Measurements from ENCODE around the gene CAPN14. TPM values are rescaled to one million over a fixed set of nuclear protein-coding genes. Genes with fewer than 3 reads are reported as not detected.

Gene CAPN14
- total and polyA plus RNA-seq, 8 donors, result 0.20 to 0.38 (median 0.25) TPM

GRCh38 chr2:31232586-31232985, 15.3 kb upstream of the CAPN14 start:
- no peak for ATAC-seq
- Histone ChIP-seq H3K9me3 (no peaks in the 10 kb centered on the region), H3K27me3 (peaks cover 0 to 10% of the 10 kb centered on the region in 2 donors), H3K4me1 (peaks cover 3 to 18% of the 10 kb centered on the region in 2 donors), H3K36me3 (no peaks in the 10 kb centered on the region), H3K4me3 (no peak overlapping the region), H3K27ac (no peak overlapping the region)
- intact Hi-C loops (cut with DNase I), result no loop called here
- no peak for DNase-seq
- no peak for TF ChIP-seq CTCF (IDR thresholded peaks at IDR 0.05)

- no peak for TF ChIP-seq CTCF (IDR thresholded peaks at IDR 0.05)
- Histone ChIP-seq H3K4me1 (peaks cover 3 to 18% of the 10 kb centered on the region in 2 donors), H3K27ac (no peak overlapping the region), H3K36me3 (no peaks in the 10 kb centered on the region), H3K4me3 (no peak overlapping the region), H3K27me3 (peaks cover 0 to 10% of the 10 kb centered on the region in 2 donors), H3K9me3 (no peaks in the 10 kb centered on the region)
- DNase-seq (no peak), ATAC-seq (no peak)
- intact Hi-C loops (cut with DNase I), result no loop called here
Measured at GRCh38 chr2:31231571-31232302, 14.4 kb upstream of the CAPN14 start.

GRCh38 chr2:31230751-31231150, 13.4 kb upstream of the CAPN14 start:
- Histone ChIP-seq H3K4me1 (peaks cover 3 to 18% of the 10 kb centered on the region in 2 donors), H3K27ac (no peak overlapping the region), H3K9me3 (no peaks in the 10 kb centered on the region), H3K27me3 (peaks cover 0 to 10% of the 10 kb centered on the region in 2 donors), H3K4me3 (no peak overlapping the region), H3K36me3 (no peaks in the 10 kb centered on the region)
- DNase-seq (no peak), ATAC-seq (no peak)
- TF ChIP-seq CTCF (IDR thresholded peaks at IDR 0.05), result no peak
- intact Hi-C loops (cut with DNase I), result no loop called here

- ATAC-seq (no peak), DNase-seq (no peak)
- no peak overlapping the region for H3K4me3 ChIP-seq
- H3K36me3 ChIP-seq, result no peaks in the 10 kb centered on the region
- H3K9me3 ChIP-seq, result no peaks in the 10 kb centered on the region
- intact Hi-C loops (cut with DNase I), result no loop called here
- H3K4me1 ChIP-seq, result peaks cover 0 to 5% of the 10 kb centered on the region in 2 donors
- H3K27ac ChIP-seq, result no peak overlapping the region
- H3K27me3 ChIP-seq, result peaks cover 0 to under 1% of the 10 kb centered on the region in 2 donors
- TF ChIP-seq CTCF (IDR thresholded peaks at IDR 0.05), result no peak
Measured at GRCh38 chr2:31228717-31229116, 11.4 kb upstream of the CAPN14 start.

- intact Hi-C loops (cut with DNase I), result no loop called here
- H3K27me3 ChIP-seq, result no peaks in the 10 kb centered on the region
- no peak for TF ChIP-seq CTCF (IDR thresholded peaks at IDR 0.05)
- H3K27ac ChIP-seq, result no peak overlapping the region
- no peaks in the 10 kb centered on the region for H3K4me1 ChIP-seq
- H3K9me3 ChIP-seq, result no peaks in the 10 kb centered on the region
- no peak overlapping the region for H3K4me3 ChIP-seq
- no peaks in the 10 kb centered on the region for H3K36me3 ChIP-seq
- DNase-seq, result peak in 1 of 4 donors; percentile 21
- ATAC-seq, result no peak
Measured at GRCh38 chr2:31227711-31228125, 10.4 kb upstream of the CAPN14 start.

Data from left lung (tissue), 10 donors.